HepG2 (cell line): ENCODE results near the gene WDR26.

ENCODE experiments used
- CBX1 ChIP-seq: IDR thresholded peaks from one replicate; pipeline ENCODE4 v1.6.1; 2016; ENCODE audit warnings: antibody characterized with exemption, low read depth
- EP300 ChIP-seq, 3 experiments: sonication (generic) in 1 of 3; formaldehyde crosslinking in 1 of 3; IDR thresholded peaks; 2 replicates each; pipeline versions ENCODE4 v1.5.1 to v1.6.1; 2011 to 2020; ENCODE audit warnings: low read depth in 2 of 3, low read length in 2 of 3, borderline replicate concordance in 1 of 3, improper control_type of control experiment in 1 of 3, mild to moderate bottlenecking in 1 of 3, missing genetic modification reagents in 1 of 3, moderate library complexity in 1 of 3
- KDM6A ChIP-seq: IDR thresholded peaks from 2 replicates; pipeline ENCODE4 v1.6.1; 2016; ENCODE audit warnings: low read depth
- NR2C2 ChIP-seq: sonication (generic); formaldehyde crosslinking; IDR thresholded peaks from 2 replicates; pipeline ENCODE4 v1.4.0; 2020; ENCODE audit warnings: missing genetic modification reagents, mild to moderate bottlenecking, moderate library complexity, borderline replicate concordance
- SOX5 ChIP-seq: IDR thresholded peaks from 2 replicates; pipeline ENCODE4 v1.6.1; 2016; ENCODE audit warnings: borderline replicate concordance
- ZNF12 ChIP-seq: sonication (generic); formaldehyde crosslinking; IDR thresholded peaks from 2 replicates; pipeline ENCODE4 v1.5.0; 2020; ENCODE audit warnings: missing genetic modification reagents
- ZNF660 ChIP-seq: sonication (generic); formaldehyde crosslinking; IDR thresholded peaks from 2 replicates; pipeline ENCODE4 v1.5.1; 2020; ENCODE audit warnings: mild to moderate bottlenecking, low read depth, missing genetic modification reagents, borderline replicate concordance

DNA sequence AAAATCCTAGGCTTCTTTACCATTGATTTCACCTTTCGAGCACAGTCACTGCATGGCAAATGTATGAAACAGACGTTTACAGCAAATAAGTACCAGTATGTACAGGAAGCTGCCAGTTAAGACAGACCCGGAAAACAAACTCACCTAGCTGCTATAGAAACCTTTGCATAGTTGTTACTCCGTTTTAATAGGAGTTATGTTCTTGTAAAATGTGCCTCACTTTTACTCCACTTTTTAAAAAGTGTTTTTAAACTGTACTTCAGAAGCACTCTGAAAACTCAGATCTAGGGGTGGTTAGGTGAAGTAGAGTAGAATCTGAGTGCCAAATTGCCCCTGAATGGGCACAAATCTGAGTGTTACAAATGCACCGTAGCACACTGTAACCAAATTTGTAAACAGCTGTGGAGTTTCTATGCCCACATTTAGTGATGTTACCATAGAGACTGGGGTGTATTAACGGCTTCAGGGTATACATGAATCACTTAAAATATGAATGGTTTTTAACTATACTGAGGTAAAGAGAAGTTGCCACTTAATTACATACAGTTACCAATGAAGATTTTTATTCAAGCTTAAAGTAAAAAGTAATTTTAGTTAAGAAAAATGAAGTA, 47.2 kb downstream of the WDR26 start:
- TF ChIP-seq SOX5 (CRISPR knock-in tag) (no peak), ZNF660 (CRISPR knock-in tag) (no peak), EP300 (IDR thresholded peaks at IDR 0.05; ENCODE audit: low read depth in 2 of 2, low read length in 2 of 2) (no peak), EP300 (CRISPR knock-in tag; IDR thresholded peaks at IDR 0.05; ENCODE audit: borderline replicate concordance) (no peak), CBX1 (no peak), KDM6A (CRISPR knock-in tag) (no peak), ZNF12 (CRISPR knock-in tag) (no peak), NR2C2 (CRISPR knock-in tag) (no peak)
